B cell (primary cell): ENCODE data around the gene CHST11. TPM values are rescaled to one million over a fixed set of nuclear protein-coding genes. Genes with fewer than 3 reads are reported as not detected.

ENCODE experiments used
- ATAC-seq: fragments of 200-7000 bp; cut with Tn5 transposase; one replicate; pipeline ENCODE4 v1.10.0; 2021; ENCODE audit warnings: low read depth, mild to moderate bottlenecking, moderate number of reproducible peaks, moderate library complexity
- CTCF ChIA-PET: fragments of 350-600 bp; sonication (Branson Sonifier 250); formaldehyde crosslinking; loops from one replicate; lab custom pipeline; 2021; ENCODE audit warnings: antibody characterized with exemption, inconsistent platforms; lab: Charles Lee
- POLR2A ChIA-PET: fragments of 350-600 bp; sonication (Branson Sonifier 250); formaldehyde crosslinking; loops from one replicate; lab custom pipeline; 2021; ENCODE audit warnings: antibody characterized with exemption; lab: Charles Lee
- DNase-seq: peaks from one replicate; pipeline ENCODE4 v3.0.0; 2013
- H2AFZ ChIP-seq: 2 replicates; pipeline ENCODE4 v1.6.1; 2012; ENCODE audit warnings: mild to moderate bottlenecking, low read depth, low read length; ENCODE audit not compliant: insufficient read depth, poor library complexity, severe bottlenecking
- H3K27ac ChIP-seq, 2 donors: 1 replicate in 1 of 2; 2 replicates in 1 of 2; pipeline ENCODE4 v1.5.1; 2012 to 2013; ENCODE audit warnings: low read length in 2 of 2, mild to moderate bottlenecking in 2 of 2, moderate library complexity in 1 of 2
- H3K27me3 ChIP-seq, 4 experiments: fragments of 200-600 bp in 1 of 4; sonication (generic) in 1 of 4; replicated peaks in 1 of 4; 1 replicate in 2 of 4; 2 replicates in 2 of 4; pipeline versions ENCODE4 v1.6.1 to v1.7.0; 2013 to 2016; ENCODE audit warnings: low read length in 3 of 4, mild to moderate bottlenecking in 2 of 4, mixed read lengths in 1 of 4, moderate library complexity in 1 of 4; ENCODE audit not compliant: insufficient read depth in 4 of 4, control insufficient read depth in 3 of 4; ENCODE audit errors: control extremely low read depth in 1 of 4
- H3K36me3 ChIP-seq, 2 experiments: replicated peaks in 1 of 2; 1 replicate in 1 of 2; 2 replicates in 1 of 2; pipeline versions ENCODE4 v1.6.1 to v1.7.1; 2013; ENCODE audit warnings: low read length in 1 of 2; ENCODE audit not compliant: insufficient read depth in 2 of 2, control insufficient read depth in 1 of 2; ENCODE audit errors: control extremely low read depth in 1 of 2, extremely low read depth in 1 of 2
- H3K4me1 ChIP-seq, 2 donors: fragments of 200-600 bp in 1 of 2; sonication (generic) in 1 of 2; 1 replicate in 1 of 2; 2 replicates in 1 of 2; pipeline versions ENCODE4 v1.5.1 to v1.6.1; 2013 to 2017; ENCODE audit warnings: low read length in 2 of 2; ENCODE audit not compliant: control insufficient read depth in 2 of 2, insufficient read depth in 2 of 2
- H3K4me2 ChIP-seq: replicated peaks from 2 replicates; pipeline ENCODE3; 2012; ENCODE audit warnings: mild to moderate bottlenecking, low read depth, low read length; ENCODE audit not compliant: poor library complexity, severe bottlenecking
- H3K4me3 ChIP-seq, 5 experiments: fragments of 200-600 bp in 1 of 5; sonication (generic) in 1 of 5; 1 replicate in 3 of 5; 2 replicates in 2 of 5; pipeline versions ENCODE4 v1.5.1 to v1.7.0; 2011 to 2016; ENCODE audit warnings: low read length in 4 of 5, mild to moderate bottlenecking in 4 of 5, low read depth in 2 of 5, control low read depth in 1 of 5, moderate library complexity in 1 of 5; ENCODE audit not compliant: insufficient read depth in 1 of 5; ENCODE audit errors: control extremely low read depth in 1 of 5, extremely low read depth in 1 of 5
- H3K79me2 ChIP-seq: fragments of 200-600 bp; sonication (generic); one replicate; pipeline ENCODE4 v1.6.0; 2016; ENCODE audit warnings: low read length; ENCODE audit not compliant: control insufficient read depth, insufficient read depth
- H3K9ac ChIP-seq: fragments of 200-600 bp; sonication (generic); 2 replicates; pipeline ENCODE4 v1.6.1; 2017; ENCODE audit warnings: mild to moderate bottlenecking, low read length, moderate library complexity
- H3K9me3 ChIP-seq, 3 donors: one replicate each; pipeline versions ENCODE4 v1.6.1 to v1.7.1; 2013; ENCODE audit warnings: low read length in 2 of 3; ENCODE audit not compliant: control insufficient read depth in 2 of 3, insufficient read depth in 1 of 3; ENCODE audit errors: control extremely low read depth in 1 of 3
- H4K20me1 ChIP-seq: 2 replicates; pipeline ENCODE4 v1.6.0; 2012; ENCODE audit warnings: mild to moderate bottlenecking, low read length; ENCODE audit not compliant: insufficient read depth, control insufficient read depth, poor library complexity, severe bottlenecking
- H3K27ac Mint-ChIP-seq: one replicate; pipeline ENCODE4 v1.8.0; 2021; ENCODE audit warnings: mixed read lengths
- H3K27me3 Mint-ChIP-seq: one replicate; pipeline ENCODE4 v1.8.0; 2021; ENCODE audit warnings: mixed read lengths
- H3K4me1 Mint-ChIP-seq: one replicate; pipeline ENCODE4 v1.8.0; 2021; ENCODE audit warnings: mixed read lengths
- H3K4me3 Mint-ChIP-seq: one replicate; pipeline ENCODE4 v1.8.0; 2021; ENCODE audit warnings: mixed read lengths
- H3K9me3 Mint-ChIP-seq: one replicate; pipeline ENCODE4 v1.8.0; 2022; ENCODE audit warnings: mixed read lengths; ENCODE audit not compliant: insufficient read depth
- EZH2 ChIP-seq: IDR thresholded peaks from 2 replicates; pipeline ENCODE4 v1.6.1; 2012; ENCODE audit warnings: borderline replicate concordance, low read depth, mild to moderate bottlenecking, moderate library complexity, low read length; ENCODE audit not compliant: insufficient read depth, poor library complexity, severe bottlenecking
- WGBS: methylation state at CpG from one replicate; pipeline ENCODE4 v1.1.5; 2013; ENCODE audit warnings: missing lambda C conversion rate; ENCODE audit not compliant: insufficient coverage; 5-methylcytosine and 5-hydroxymethylcytosine counted together
- intact Hi-C: fragments of 100-400 bp; cut with micrococcal nuclease; formaldehyde crosslinking; loops from one replicate; pipeline ENCODE4 v1.10.0; 2022
- polyA plus RNA-seq: library from polyadenylated mRNA; depleted of rRNA; stranded (reverse); fragments of >200 nt; gene quantifications from 2 replicates; pipeline ENCODE4 v1.2.3, GENCODE V29; 2012
- total RNA-seq, 2 donors: library from RNA; stranded (reverse); fragments of 120-200 nt in 1 of 2; gene quantifications; 1 replicate in 1 of 2; 2 replicates in 1 of 2; pipeline versions ENCODE4 v1.2.3 to v1.2.4, GENCODE V29; 2013 to 2022
- TF ChIP-seq, protein P1 (sequence below): fragments of 200-600 bp; IDR thresholded peaks from one replicate; pipeline ENCODE4 v1.8.0; 2022; ENCODE audit warnings: antibody characterized with exemption, mild to moderate bottlenecking

The CHST11 gene
- total and polyA plus RNA-seq, 2 donors (not counting 1 experiment from before 2014, with no cell fraction given) = 46.3 to 152 TPM

DNA sequence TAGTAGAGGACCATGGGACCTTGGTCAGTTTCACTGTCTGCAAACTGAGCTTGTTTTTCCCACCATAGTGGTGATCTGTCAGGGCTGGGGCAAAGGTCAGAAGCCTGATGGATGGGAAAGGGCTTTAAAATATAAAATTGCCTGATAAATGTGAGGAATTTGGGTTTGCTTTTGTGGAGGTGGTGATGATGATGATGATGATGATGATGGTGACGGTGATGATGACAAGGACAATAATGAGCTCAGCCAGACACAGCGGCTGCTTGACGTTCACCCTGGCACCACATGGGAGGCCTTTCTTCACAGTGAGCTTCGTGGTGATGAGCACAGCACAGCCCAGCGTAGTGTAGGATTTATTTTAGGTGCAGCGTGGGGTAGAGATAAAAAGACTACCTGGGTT, 257.6 kb downstream of the CHST11 start:
- Mint-ChIP-seq H3K27me3 (no peaks in the 10 kb centered on the region), H3K27ac (no peak overlapping the region), H3K4me3 (no peak overlapping the region), H3K4me1 (peaks cover 42% of the 10 kb centered on the region), H3K9me3 (no peaks in the 10 kb centered on the region)
- Histone ChIP-seq H3K36me3 (peaks cover 0 to 14% of the 10 kb centered on the region in 2 experiments), H3K9me3 (no peaks in the 10 kb centered on the region), H3K79me2 (peaks cover 13% of the 10 kb centered on the region), H3K4me1 (peaks cover 3 to 19% of the 10 kb centered on the region in 2 donors), H3K4me2 (no peak overlapping the region), H4K20me1 (peaks cover 51% of the 10 kb centered on the region), H3K9ac (no peak overlapping the region), H3K4me3 (no peak overlapping the region), H3K27me3 (no peaks in the 10 kb centered on the region), H2AFZ (no peak overlapping the region), H3K27ac (no peak overlapping the region)
- TF ChIP-seq, protein P1, sequence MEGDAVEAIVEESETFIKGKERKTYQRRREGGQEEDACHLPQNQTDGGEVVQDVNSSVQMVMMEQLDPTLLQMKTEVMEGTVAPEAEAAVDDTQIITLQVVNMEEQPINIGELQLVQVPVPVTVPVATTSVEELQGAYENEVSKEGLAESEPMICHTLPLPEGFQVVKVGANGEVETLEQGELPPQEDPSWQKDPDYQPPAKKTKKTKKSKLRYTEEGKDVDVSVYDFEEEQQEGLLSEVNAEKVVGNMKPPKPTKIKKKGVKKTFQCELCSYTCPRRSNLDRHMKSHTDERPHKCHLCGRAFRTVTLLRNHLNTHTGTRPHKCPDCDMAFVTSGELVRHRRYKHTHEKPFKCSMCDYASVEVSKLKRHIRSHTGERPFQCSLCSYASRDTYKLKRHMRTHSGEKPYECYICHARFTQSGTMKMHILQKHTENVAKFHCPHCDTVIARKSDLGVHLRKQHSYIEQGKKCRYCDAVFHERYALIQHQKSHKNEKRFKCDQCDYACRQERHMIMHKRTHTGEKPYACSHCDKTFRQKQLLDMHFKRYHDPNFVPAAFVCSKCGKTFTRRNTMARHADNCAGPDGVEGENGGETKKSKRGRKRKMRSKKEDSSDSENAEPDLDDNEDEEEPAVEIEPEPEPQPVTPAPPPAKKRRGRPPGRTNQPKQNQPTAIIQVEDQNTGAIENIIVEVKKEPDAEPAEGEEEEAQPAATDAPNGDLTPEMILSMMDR = no peak
- TF ChIP-seq EZH2 = no peak
- ATAC-seq = no peak
- POLR2A ChIA-PET = no interaction called here
- no peak for DNase-seq
- WGBS = 94% methylated on average over 5 of the region's 6 CpGs
- intact Hi-C loops = loop anchor here (2.0 kb wide), 1 partner anchor 20 kb away; no protein-coding TSS in a partner anchor
- CTCF ChIA-PET = interaction anchor here (1.2 to 1.6 kb wide), 2 partner anchors 333 to 339 kb away, joined by 5 to 6 read pairs; no protein-coding TSS in a partner anchor

GRCh38 chr12:104716172-104716571, 259.4 kb downstream of the CHST11 start:
- CTCF ChIA-PET = interaction anchor here (0.9 kb wide), 2 partner anchors 75 to 334 kb away, joined by 3 to 4 read pairs; no protein-coding TSS in a partner anchor
- H3K27ac Mint-ChIP-seq = no peak overlapping the region
- Histone ChIP-seq H3K27me3 (no peaks in the 10 kb centered on the region), H3K4me1 (peaks cover 13 to 37% of the 10 kb centered on the region in 2 donors), H3K36me3 (peaks cover 0 to 14% of the 10 kb centered on the region in 2 experiments), H3K27ac (no peak overlapping the region), H3K9ac (no peak overlapping the region), H3K9me3 (no peaks in the 10 kb centered on the region), H3K4me3 (no peak overlapping the region), H3K4me2 (no peak overlapping the region), H3K79me2 (peaks cover 27% of the 10 kb centered on the region), H2AFZ (no peak overlapping the region), H4K20me1 (peaks cover 38% of the 10 kb centered on the region)
- POLR2A ChIA-PET = no interaction called here
- intact Hi-C loops = no loop called here
- TF ChIP-seq, protein P1 = no peak
- TF ChIP-seq EZH2 = no peak
- DNase-seq (no peak), ATAC-seq (no peak)
- H3K9me3 Mint-ChIP-seq = no peaks in the 10 kb centered on the region
- H3K27me3 Mint-ChIP-seq = no peaks in the 10 kb centered on the region
- WGBS = 96% methylated on average over 6 of the region's 7 CpGs
- H3K4me1 Mint-ChIP-seq = peaks cover 56% of the 10 kb centered on the region
- H3K4me3 Mint-ChIP-seq = peak overlapping the region; percentile 39
